Renal cortex interstitium (tissue), 15 donors: Measurements from ENCODE around the gene BANF1. TPM values are rescaled to one million over a fixed set of nuclear protein-coding genes. Genes with fewer than 3 reads are reported as not detected.

Source experiments
- DNase-seq, 11 donors: peaks; one replicate each; pipeline ENCODE4 v3.0.0-alpha.2; 2013; ENCODE audit warnings: low read depth in 9 of 11, low spot score in 4 of 11; ENCODE audit errors: extremely low read depth in 1 of 11
- long read RNA-seq, 16 experiments: transcript quantifications; one replicate each; lab custom pipeline, GENCODE V29; 2026
- polyA plus RNA-seq, 3 donors: library from polyadenylated mRNA; unstranded; fragments of 120-200 nt; gene quantifications; one replicate each; pipeline ENCODE4 v1.2.1, GENCODE V29; 2013; ENCODE audit not compliant: insufficient read length in 3 of 3

BANF1 gene
- polyA plus RNA-seq = 100 to 1,000 TPM; 224 to 286 (median 277) TPM
- long read RNA-seq, donor 1, transcript BANF1-201 (3 exons, 1,155 nt) = major isoform, 116 of 159 reads
- long read RNA-seq, donor 1, transcript BANF1-202 (3 exons, 946 nt) = minor isoform, 6 of 159 reads
- long read RNA-seq, donor 1, partial matches to known transcripts = 32 of 159 reads
- long read RNA-seq, donor 1, other reads (novel, unspliced or antisense) = 0 of 159 reads
- long read RNA-seq, donor 2, transcript BANF1-201 (3 exons, 1,155 nt) = major isoform, 90 of 123 reads
- long read RNA-seq, donor 2, transcript BANF1-202 (3 exons, 946 nt) = minor isoform, 8 of 123 reads
- long read RNA-seq, donor 2, partial matches to known transcripts = 24 of 123 reads
- long read RNA-seq, donor 2, other reads (novel, unspliced or antisense) = 0 of 123 reads
- long read RNA-seq, donor 3, transcript BANF1-202 (3 exons, 946 nt) = minor isoform, 13 of 214 reads
- long read RNA-seq, donor 3, transcript BANF1-201 (3 exons, 1,155 nt) = major isoform, 173 of 214 reads
- long read RNA-seq, donor 3, partial matches to known transcripts = 19 of 214 reads
- long read RNA-seq, donor 3, other reads (novel, unspliced or antisense) = 0 of 214 reads
- long read RNA-seq, donor 4, transcript BANF1-202 (3 exons, 946 nt) = minor isoform, 6 of 114 reads
- long read RNA-seq, donor 4, transcript BANF1-201 (3 exons, 1,155 nt) = major isoform, 95 of 114 reads
- long read RNA-seq, donor 4, partial matches to known transcripts = 9 of 114 reads
- long read RNA-seq, donor 4, other reads (novel, unspliced or antisense) = 0 of 114 reads
- long read RNA-seq, donor 5 = 0 reads
- long read RNA-seq, donor 6, transcript BANF1-201 (3 exons, 1,155 nt) = major isoform, 114 of 154 reads
- long read RNA-seq, donor 6, transcript BANF1-202 (3 exons, 946 nt) = minor isoform, 8 of 154 reads
- long read RNA-seq, donor 6, partial matches to known transcripts = 27 of 154 reads
- long read RNA-seq, donor 6, other reads (novel, unspliced or antisense) = 0 of 154 reads
- long read RNA-seq, donor 7, transcript BANF1-202 (3 exons, 946 nt) = minor isoform, 17 of 220 reads
- long read RNA-seq, donor 7, transcript BANF1-201 (3 exons, 1,155 nt) = major isoform, 177 of 220 reads
- long read RNA-seq, donor 7, partial matches to known transcripts = 20 of 220 reads
- long read RNA-seq, donor 7, other reads (novel, unspliced or antisense) = 0 of 220 reads
- long read RNA-seq, donor 8, transcript BANF1-202 (3 exons, 946 nt) = minor isoform, 17 of 310 reads
- long read RNA-seq, donor 8, transcript BANF1-201 (3 exons, 1,155 nt) = major isoform, 219 of 310 reads
- long read RNA-seq, donor 8, transcript BANF1-203 (2 exons, 612 nt) = minor isoform, 6 of 310 reads
- long read RNA-seq, donor 8, partial matches to known transcripts = 54 of 310 reads
- long read RNA-seq, donor 8, other reads (novel, unspliced or antisense) = 12 of 310 reads
- long read RNA-seq, donor 9, transcript BANF1-202 (3 exons, 946 nt) = minor isoform, 6 of 143 reads
- long read RNA-seq, donor 9, transcript BANF1-201 (3 exons, 1,155 nt) = major isoform, 113 of 143 reads
- long read RNA-seq, donor 9, partial matches to known transcripts = 20 of 143 reads
- long read RNA-seq, donor 9, other reads (novel, unspliced or antisense) = 0 of 143 reads
- long read RNA-seq, donor 10, transcript BANF1-201 (3 exons, 1,155 nt) = major isoform, 139 of 185 reads
- long read RNA-seq, donor 10, transcript BANF1-202 (3 exons, 946 nt) = minor isoform, 15 of 185 reads
- long read RNA-seq, donor 10, partial matches to known transcripts = 30 of 185 reads
- long read RNA-seq, donor 10, other reads (novel, unspliced or antisense) = 0 of 185 reads
- long read RNA-seq, donor 11, transcript BANF1-203 (2 exons, 612 nt) = minor isoform, 5 of 102 reads
- long read RNA-seq, donor 11, transcript BANF1-202 (3 exons, 946 nt) = minor isoform, 7 of 102 reads
- long read RNA-seq, donor 11, transcript BANF1-201 (3 exons, 1,155 nt) = major isoform, 82 of 102 reads
- long read RNA-seq, donor 11, partial matches to known transcripts = 6 of 102 reads
- long read RNA-seq, donor 11, other reads (novel, unspliced or antisense) = 0 of 102 reads
- long read RNA-seq, donor 12, transcript BANF1-201 (3 exons, 1,155 nt) = major isoform, 45 of 60 reads
- long read RNA-seq, donor 12, partial matches to known transcripts = 10 of 60 reads
- long read RNA-seq, donor 12, other reads (novel, unspliced or antisense) = 0 of 60 reads
- long read RNA-seq, donor 13 = 0 reads
- long read RNA-seq, donor 14, transcript BANF1-201 (3 exons, 1,155 nt) = major isoform, 99 of 128 reads
- long read RNA-seq, donor 14, transcript BANF1-202 (3 exons, 946 nt) = minor isoform, 8 of 128 reads
- long read RNA-seq, donor 14, partial matches to known transcripts = 18 of 128 reads
- long read RNA-seq, donor 14, other reads (novel, unspliced or antisense) = 0 of 128 reads
- long read RNA-seq, donor 15, transcript BANF1-202 (3 exons, 946 nt) = minor isoform, 6 of 57 reads
- long read RNA-seq, donor 15, transcript BANF1-201 (3 exons, 1,155 nt) = major isoform, 42 of 57 reads
- long read RNA-seq, donor 15, partial matches to known transcripts = 5 of 57 reads
- long read RNA-seq, donor 15, other reads (novel, unspliced or antisense) = 0 of 57 reads
- long read RNA-seq, donor 16, transcript BANF1-202 (3 exons, 946 nt) = minor isoform, 18 of 361 reads
- long read RNA-seq, donor 16, transcript BANF1-201 (3 exons, 1,155 nt) = major isoform, 294 of 361 reads
- long read RNA-seq, donor 16, partial matches to known transcripts = 39 of 361 reads
- long read RNA-seq, donor 16, other reads (novel, unspliced or antisense) = 5 of 361 reads

- DNase-seq = peak; percentile 93 to 99 (median 96)
Observed at GRCh38 chr11:66001942-66002647, at the start of gene BANF1, which contains the start of gene EIF1AD. BANF1 (plus strand) TSS chr11:66002503; CDS start chr11:66003251, 748 bp downstream. EIF1AD (minus strand) TSS chr11:66002157; CDS start chr11:66000389, 1,768 bp downstream.

GRCh38 chr11:65953471-65953870, 48.8 kb upstream of the BANF1 start:
- DNase-seq = no peak

GRCh38 chr11:65954771-65955170, 47.5 kb upstream of the BANF1 start:
- no peak for DNase-seq

- DNase-seq = no peak
Observed at GRCh38 chr11:65958291-65958690, 44.0 kb upstream of the BANF1 start.

- no peak for DNase-seq
Observed at GRCh38 chr11:65958774-65959420, 43.4 kb upstream of the BANF1 start.

- DNase-seq = no peak
Observed at GRCh38 chr11:65960824-65961266, 41.5 kb upstream of the BANF1 start.

GRCh38 chr11:65961267-65962140, 40.8 kb upstream of the BANF1 start, which contains the start of gene SART1:
SART1 (plus strand) TSS chr11:65961734; CDS start chr11:65961781, 47 bp downstream.
- peak; percentile 92 to 98 (median 97) for DNase-seq

- DNase-seq = no peak
Observed at GRCh38 chr11:65962141-65962564, 40.1 kb upstream of the BANF1 start.

- no peak for DNase-seq
Observed at GRCh38 chr11:65964906-65965305, 37.4 kb upstream of the BANF1 start.

- DNase-seq = no peak
Observed at GRCh38 chr11:65965986-65966762, 36.1 kb upstream of the BANF1 start.

- no peak for DNase-seq
Observed at GRCh38 chr11:65967329-65967934, 34.9 kb upstream of the BANF1 start.

GRCh38 chr11:65968600-65969482, 33.5 kb upstream of the BANF1 start:
- DNase-seq = no peak
